Keratinocyte (primary cell): Measurements from ENCODE around the gene CTR9. TPM values are rescaled to one million over a fixed set of nuclear protein-coding genes. Genes with fewer than 3 reads are reported as not detected.
A peak's percentile ranks its signal among the peaks of the same experiment; 100 is the strongest.

Source experiments
- DNase-seq: peaks from one replicate; pipeline ENCODE4 v3.0.0-alpha.2; 2011; ENCODE audit warnings: low read depth, missing footprints, low spot score
- FAIRE-seq: peaks from 2 replicates; lab custom pipeline; 2011; peaks lifted over from hg19 to GRCh38; lab: Jason Lieb, UNC
- H2AFZ ChIP-seq: 2 replicates; pipeline ENCODE4 v1.6.0; 2012; ENCODE audit warnings: low read length, control low read depth, inconsistent platforms; ENCODE audit not compliant: control insufficient read depth
- H3K27ac ChIP-seq: 2 replicates; pipeline ENCODE4 v1.5.1; 2011; ENCODE audit warnings: low read length; ENCODE audit not compliant: control insufficient read depth, insufficient read depth
- H3K27me3 ChIP-seq: 3 replicates; pipeline ENCODE4 v1.6.0; 2011; ENCODE audit warnings: low read length; ENCODE audit not compliant: control insufficient read depth, insufficient read depth; ENCODE audit errors: extremely low read depth
- H3K36me3 ChIP-seq, 2 experiments: 2 replicates in 1 of 2; 3 replicates in 1 of 2; pipeline ENCODE4 v1.5.1; 2011; ENCODE audit warnings: low read length in 2 of 2, mild to moderate bottlenecking in 1 of 2; ENCODE audit not compliant: control insufficient read depth in 2 of 2, insufficient read depth in 2 of 2; ENCODE audit errors: extremely low read depth in 1 of 2
- H3K4me1 ChIP-seq: 3 replicates; pipeline ENCODE4 v1.5.1; 2011; ENCODE audit warnings: low read length; ENCODE audit not compliant: control insufficient read depth, insufficient read depth; ENCODE audit errors: extremely low read depth
- H3K4me2 ChIP-seq: 3 replicates; pipeline ENCODE4 v1.6.0; 2011; ENCODE audit warnings: low read depth, low read length; ENCODE audit not compliant: control insufficient read depth, insufficient read depth; ENCODE audit errors: extremely low read depth
- H3K4me3 ChIP-seq, 3 experiments: fragments of 200-600 bp in 1 of 3; sonication (generic) in 1 of 3; 2 replicates in 2 of 3; 3 replicates in 1 of 3; pipeline ENCODE4 v1.5.1; 2011 to 2016; ENCODE audit warnings: low read length in 3 of 3, mild to moderate bottlenecking in 3 of 3, control low read depth in 2 of 3, inconsistent platforms in 1 of 3, low read depth in 1 of 3, mixed read lengths in 1 of 3, mixed run types in 1 of 3, moderate library complexity in 1 of 3; ENCODE audit not compliant: control insufficient read depth in 2 of 3, insufficient read depth in 2 of 3; ENCODE audit errors: extremely low read depth in 1 of 3
- H3K79me2 ChIP-seq: 2 replicates; pipeline ENCODE4 v1.6.0; 2012; ENCODE audit warnings: low read length; ENCODE audit not compliant: control insufficient read depth, insufficient read depth
- H3K9ac ChIP-seq: 3 replicates; pipeline ENCODE4 v1.6.0; 2011; ENCODE audit warnings: low read length; ENCODE audit not compliant: control insufficient read depth, insufficient read depth; ENCODE audit errors: extremely low read depth
- H3K9me1 ChIP-seq: 3 replicates; pipeline ENCODE4 v1.6.0; 2011; ENCODE audit warnings: low read length; ENCODE audit not compliant: control insufficient read depth, insufficient read depth; ENCODE audit errors: extremely low read depth
- H3K9me3 ChIP-seq: 2 replicates; pipeline ENCODE4 v1.5.1; 2012; ENCODE audit warnings: low read depth, low read length; ENCODE audit not compliant: control insufficient read depth
- H4K20me1 ChIP-seq: 3 replicates; pipeline ENCODE4 v1.6.0; 2011; ENCODE audit warnings: low read length; ENCODE audit not compliant: control insufficient read depth, insufficient read depth; ENCODE audit errors: extremely low read depth
- EZH2 ChIP-seq: IDR thresholded peaks from one replicate; pipeline ENCODE4 v1.6.1; 2012; ENCODE audit warnings: inconsistent platforms, mild to moderate bottlenecking, low read length, moderate library complexity
- dilution Hi-C: fragments of 300-500 bp; cut with MboI; formaldehyde crosslinking; loops from one replicate; pipeline ENCODE4 v1.7.0; 2020; ENCODE audit warnings: low sequenced_read_pairs; ENCODE audit not compliant: extremely low pct_ligation_motif_present
- polyA plus RNA-seq, 5 experiments: library from polyadenylated mRNA; depleted of rRNA in 3 of 5; stranded (reverse) in 3 of 5; stranded (forward) in 1 of 5; unstranded in 1 of 5; fragments of >200 nt; gene quantifications; 1 replicate in 1 of 5; 2 replicates in 3 of 5; 3 replicates in 1 of 5; pipeline versions ENCODE4 v1.2.1 to v1.2.3, GENCODE V29; 2011 to 2012; ENCODE audit warnings: missing spikeins in 2 of 5, low read depth in 1 of 5, low replicate concordance in 1 of 5
- TF ChIP-seq, protein P1 (sequence below), 3 experiments: IDR thresholded peaks in 1 of 3; conservative IDR thresholded peaks in 1 of 3; optimal IDR thresholded peaks in 1 of 3; 2 replicates in 2 of 3; 3 replicates in 1 of 3; pipeline versions ENCODE3 to v1.5.1; 2011; ENCODE audit warnings: low read length in 3 of 3, mild to moderate bottlenecking in 3 of 3, moderate library complexity in 2 of 3, control low read depth in 1 of 3, inconsistent platforms in 1 of 3; ENCODE audit not compliant: insufficient read depth in 2 of 3; ENCODE audit errors: extremely low read depth in 1 of 3

CTR9 gene
- polyA plus RNA-seq, 1 donor (not counting 4 experiments of a cell fraction or from before 2014, with no cell fraction given) = 21.8 TPM

DNA sequence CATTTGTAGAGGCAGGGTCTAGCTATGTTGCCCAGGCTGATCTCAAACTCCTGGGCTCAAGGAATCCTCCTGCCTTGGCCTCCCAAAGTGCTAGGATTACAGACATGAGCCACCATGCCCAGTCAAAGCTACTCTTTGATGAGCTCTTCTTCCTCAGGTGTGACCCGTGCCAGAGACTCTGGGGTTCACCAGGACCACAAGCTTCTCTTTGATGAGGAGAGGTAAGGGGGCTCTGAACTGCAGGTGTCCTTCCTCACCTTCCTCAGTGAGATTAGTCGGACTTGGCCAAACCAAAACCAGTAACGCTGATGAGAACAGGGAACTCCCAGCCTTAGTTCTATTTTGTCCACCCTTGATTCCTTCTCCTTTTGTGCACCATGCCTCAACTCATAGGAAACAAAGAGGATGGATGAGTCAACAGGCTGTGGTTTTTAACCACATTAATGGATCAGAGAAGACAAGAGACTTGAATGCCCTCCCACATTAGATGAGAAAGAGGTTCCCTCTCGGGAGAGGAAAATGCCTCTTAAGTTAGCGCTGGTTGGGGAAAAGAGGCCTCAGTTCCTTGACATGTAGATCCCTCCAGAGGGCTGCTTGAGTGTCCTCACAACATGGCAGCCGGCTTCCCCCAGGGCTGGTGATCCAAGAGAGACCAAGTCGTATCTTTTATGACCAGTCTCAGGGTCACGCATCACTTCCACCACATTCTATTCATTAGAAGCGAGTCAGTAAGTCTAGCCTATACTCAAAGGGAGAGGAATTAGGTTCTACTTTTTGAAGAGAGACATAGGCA, 25.7 kb upstream of the CTR9 start:
- H2AFZ ChIP-seq = no peak overlapping the region
- H3K4me2 ChIP-seq = peak overlapping the region; percentile 60
- no peak overlapping the region for H3K9ac ChIP-seq
- no peak overlapping the region for H3K4me3 ChIP-seq
- peaks cover 2% of the 10 kb centered on the region for H3K9me3 ChIP-seq
- FAIRE-seq (peak; percentile 98), DNase-seq (peak; percentile 71)
- no peaks in the 10 kb centered on the region for H3K9me1 ChIP-seq
- no peaks in the 10 kb centered on the region for H3K36me3 ChIP-seq
- no peak overlapping the region for H3K27ac ChIP-seq
- dilution Hi-C loops = loop anchor here (25.0 kb wide), 1 partner anchor 213 kb away; no protein-coding TSS in a partner anchor
- TF ChIP-seq, protein P1, sequence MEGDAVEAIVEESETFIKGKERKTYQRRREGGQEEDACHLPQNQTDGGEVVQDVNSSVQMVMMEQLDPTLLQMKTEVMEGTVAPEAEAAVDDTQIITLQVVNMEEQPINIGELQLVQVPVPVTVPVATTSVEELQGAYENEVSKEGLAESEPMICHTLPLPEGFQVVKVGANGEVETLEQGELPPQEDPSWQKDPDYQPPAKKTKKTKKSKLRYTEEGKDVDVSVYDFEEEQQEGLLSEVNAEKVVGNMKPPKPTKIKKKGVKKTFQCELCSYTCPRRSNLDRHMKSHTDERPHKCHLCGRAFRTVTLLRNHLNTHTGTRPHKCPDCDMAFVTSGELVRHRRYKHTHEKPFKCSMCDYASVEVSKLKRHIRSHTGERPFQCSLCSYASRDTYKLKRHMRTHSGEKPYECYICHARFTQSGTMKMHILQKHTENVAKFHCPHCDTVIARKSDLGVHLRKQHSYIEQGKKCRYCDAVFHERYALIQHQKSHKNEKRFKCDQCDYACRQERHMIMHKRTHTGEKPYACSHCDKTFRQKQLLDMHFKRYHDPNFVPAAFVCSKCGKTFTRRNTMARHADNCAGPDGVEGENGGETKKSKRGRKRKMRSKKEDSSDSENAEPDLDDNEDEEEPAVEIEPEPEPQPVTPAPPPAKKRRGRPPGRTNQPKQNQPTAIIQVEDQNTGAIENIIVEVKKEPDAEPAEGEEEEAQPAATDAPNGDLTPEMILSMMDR (optimal IDR thresholded peaks at IDR 0.05 in 1 of 3, IDR thresholded peaks at IDR 0.05 in 1 of 3, conservative IDR thresholded peaks at IDR 0.05 in 1 of 3; ENCODE audit: extremely low read depth in 1 of 3, insufficient read depth in 2 of 3, low read length in 3 of 3) = no peak
- no peak for TF ChIP-seq EZH2
- H3K4me1 ChIP-seq = peaks cover 15% of the 10 kb centered on the region
- H3K79me2 ChIP-seq = no peaks in the 10 kb centered on the region
- H3K27me3 ChIP-seq = peaks cover 21% of the 10 kb centered on the region
- no peaks in the 10 kb centered on the region for H4K20me1 ChIP-seq

DNA sequence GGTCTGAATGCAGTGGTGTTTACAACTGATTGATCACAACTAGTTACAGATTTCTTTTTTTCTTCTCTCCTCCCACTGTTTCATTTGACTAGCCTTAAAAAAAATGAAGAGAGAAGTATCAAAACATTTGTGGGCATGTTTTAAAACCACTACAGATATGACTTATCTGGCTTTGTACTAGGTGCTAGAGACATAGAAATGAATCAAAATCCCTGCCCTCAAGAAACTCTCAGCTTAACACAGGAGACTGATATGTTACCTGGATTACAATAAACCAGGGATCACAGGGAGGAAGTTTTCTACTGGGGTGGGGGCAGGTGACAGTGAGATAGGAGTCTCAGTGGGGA, 25.2 kb upstream of the CTR9 start:
- H3K79me2 ChIP-seq = no peaks in the 10 kb centered on the region
- H2AFZ ChIP-seq = no peak overlapping the region
- H3K4me3 ChIP-seq = no peak overlapping the region
- H3K9me3 ChIP-seq = peaks cover 2% of the 10 kb centered on the region
- peaks cover 15% of the 10 kb centered on the region for H3K4me1 ChIP-seq
- no peak overlapping the region for H3K27ac ChIP-seq
- FAIRE-seq = no peak
- no peaks in the 10 kb centered on the region for H4K20me1 ChIP-seq
- peaks cover 16% of the 10 kb centered on the region for H3K27me3 ChIP-seq
- H3K36me3 ChIP-seq = no peaks in the 10 kb centered on the region
- no peak overlapping the region for H3K4me2 ChIP-seq
- H3K9ac ChIP-seq = no peak overlapping the region
- TF ChIP-seq, protein P1 (optimal IDR thresholded peaks at IDR 0.05 in 1 of 3, IDR thresholded peaks at IDR 0.05 in 1 of 3, conservative IDR thresholded peaks at IDR 0.05 in 1 of 3; ENCODE audit: extremely low read depth in 1 of 3, insufficient read depth in 2 of 3, low read length in 3 of 3) = no peak
- TF ChIP-seq EZH2 = no peak
- H3K9me1 ChIP-seq = no peaks in the 10 kb centered on the region
- dilution Hi-C loops = loop anchor here (25.0 kb wide), 1 partner anchor 214 kb away; no protein-coding TSS in a partner anchor
- no peak for DNase-seq
